HG02852 (cell line): ENCODE measurements around the gene OPCML.

ENCODE experiments used
- ATAC-seq: cut with Tn5 transposase; IDR thresholded peaks from one replicate; pipeline ENCODE4 v1.9.1; 2021; ENCODE audit warnings: mild to moderate bottlenecking, moderate library complexity; ENCODE audit not compliant: unreplicated experiment

Gene OPCML

DNA sequence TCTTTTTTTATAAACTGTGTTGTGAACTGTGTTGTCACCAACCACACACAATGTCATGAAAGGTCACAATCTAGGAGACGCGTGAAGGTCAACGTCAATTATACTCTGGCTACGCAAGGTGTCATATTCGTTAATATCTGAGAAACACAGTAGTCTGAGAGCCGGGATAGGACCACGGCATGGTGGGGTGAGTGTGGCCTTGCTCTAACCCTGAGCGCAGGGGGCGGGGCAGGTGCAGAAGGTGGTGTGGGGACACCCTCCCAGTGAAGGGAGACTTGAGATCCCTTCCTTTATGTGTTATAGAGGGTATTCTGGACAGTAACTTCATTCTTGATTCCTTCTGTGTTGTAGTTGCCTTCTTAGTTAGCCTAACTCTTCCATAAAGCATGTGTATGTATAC, 883.0 kb downstream of the OPCML start:
- no peak for ATAC-seq

DNA sequence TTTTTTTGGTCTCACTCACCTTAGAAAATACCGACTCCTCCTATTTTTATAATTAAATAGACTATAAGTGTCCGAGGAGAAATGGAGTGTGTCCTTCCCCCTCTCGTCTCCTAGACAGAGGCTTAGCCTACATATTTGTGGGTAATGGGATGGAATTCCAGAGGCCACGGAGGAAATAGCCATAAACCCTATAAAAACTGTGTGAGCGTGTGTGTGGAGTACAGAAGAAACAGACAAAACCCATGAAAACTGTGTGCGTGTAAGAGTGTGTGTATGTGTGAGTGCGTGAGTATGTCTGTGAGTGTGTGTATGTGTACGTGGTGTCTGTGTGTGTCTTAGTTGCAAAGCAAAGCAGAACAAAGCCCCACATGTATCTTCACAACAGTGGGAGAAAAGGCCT, 883.5 kb downstream of the OPCML start:
- ATAC-seq, result no peak

- ATAC-seq, result no peak
Measured at GRCh38 chr11:132646890-132647289, 885.4 kb downstream of the OPCML start.

GRCh38 chr11:132644520-132645239, 887.6 kb downstream of the OPCML start:
- no peak for ATAC-seq

GRCh38 chr11:132643239-132643638, 889.1 kb downstream of the OPCML start:
- no peak for ATAC-seq

DNA sequence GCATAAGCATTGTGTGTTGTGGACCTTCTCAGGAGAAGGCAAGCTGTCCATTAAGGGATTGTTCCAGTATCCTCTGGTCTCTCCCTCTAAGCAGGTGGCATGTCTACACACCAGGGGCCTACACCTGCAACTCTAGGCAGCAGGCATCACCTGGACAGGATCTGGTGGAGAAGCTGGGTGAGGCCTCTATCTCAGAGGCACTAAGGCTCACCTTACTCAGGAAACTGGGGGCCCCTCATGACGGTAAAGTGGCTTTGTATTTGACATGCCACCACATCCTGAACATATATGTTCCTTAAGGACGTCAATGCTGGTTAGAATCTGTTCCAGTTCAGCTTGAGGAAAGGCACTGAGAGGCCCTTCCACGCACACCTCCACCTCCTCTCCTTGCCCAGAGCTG, 891.3 kb downstream of the OPCML start:
- ATAC-seq, result no peak

DNA sequence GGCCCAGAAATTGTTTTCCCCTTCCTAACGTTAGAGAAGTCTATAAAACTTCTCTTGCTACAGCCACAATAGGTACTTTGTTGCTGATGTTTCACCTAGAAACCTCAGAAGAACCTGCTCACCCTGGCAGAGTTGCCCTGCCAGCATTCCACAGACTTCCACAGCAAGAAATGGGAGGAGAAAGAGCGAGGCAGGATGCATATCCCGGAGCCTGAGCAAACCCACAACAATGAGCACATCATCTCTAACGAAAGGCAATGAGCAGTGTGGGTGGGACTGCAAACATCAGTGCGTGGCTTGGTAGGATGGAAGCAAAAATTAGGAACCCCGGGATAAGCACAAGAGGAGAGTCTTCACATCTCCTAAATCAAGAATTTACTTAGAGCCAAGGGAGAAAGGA, 892.3 kb downstream of the OPCML start:
- no peak for ATAC-seq

DNA sequence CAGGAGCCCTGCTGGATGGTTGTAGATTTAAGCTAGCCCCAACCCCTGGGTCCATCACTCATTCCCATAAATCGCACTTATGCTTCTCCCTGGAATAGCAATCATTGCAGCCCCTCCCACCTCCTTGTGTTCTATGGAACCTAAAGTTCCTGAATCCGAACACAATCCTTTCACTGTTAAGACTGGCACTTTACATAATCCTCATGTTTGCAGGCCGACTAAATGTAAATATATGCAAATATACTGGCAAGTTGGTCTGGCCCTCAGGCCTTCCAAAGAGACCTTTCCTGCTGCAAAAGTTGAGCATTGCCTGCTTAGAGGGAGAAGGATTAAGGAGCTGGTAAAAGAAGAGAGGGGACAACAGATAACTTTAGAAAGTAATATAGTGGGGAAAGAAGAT, 892.9 kb downstream of the OPCML start:
- ATAC-seq, result no peak

DNA sequence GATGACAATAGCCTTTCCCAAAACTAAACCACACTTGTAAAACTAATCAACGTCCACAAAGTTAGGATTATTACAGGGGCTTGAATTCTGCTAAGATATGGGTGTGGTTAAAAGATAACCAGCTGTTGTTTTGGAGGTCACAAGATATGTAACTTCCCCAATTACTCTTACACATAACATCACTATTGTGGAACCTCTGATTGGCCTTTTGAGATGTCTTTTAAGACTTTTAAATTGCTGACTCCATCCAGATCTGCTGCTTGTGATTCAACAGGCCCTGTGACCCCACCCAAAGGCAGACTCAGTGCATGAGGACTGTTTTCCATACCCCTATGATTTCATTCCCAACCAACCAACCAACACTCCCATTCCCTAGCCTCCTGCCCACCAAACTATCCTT, 893.9 kb downstream of the OPCML start:
- no peak for ATAC-seq

DNA sequence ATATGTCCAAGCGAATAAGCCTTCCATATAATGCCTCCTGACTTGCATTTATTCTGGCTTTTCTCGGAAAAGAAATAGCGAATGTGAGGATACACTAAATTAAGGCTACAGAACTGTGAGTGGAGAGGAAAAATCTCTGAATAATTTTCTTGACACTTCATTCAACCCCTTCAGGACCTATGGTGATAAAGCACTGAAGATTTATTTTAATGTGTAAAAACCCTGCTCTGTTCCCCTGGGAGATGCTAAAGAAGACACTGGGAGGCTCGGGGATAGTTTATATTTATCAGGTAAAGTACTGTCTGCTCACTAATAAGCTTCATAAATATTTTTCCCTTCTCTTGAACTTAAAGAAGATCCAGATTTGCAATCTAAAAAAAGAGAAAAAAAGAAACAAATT, 895.8 kb downstream of the OPCML start:
- no peak for ATAC-seq

- no peak for ATAC-seq
Measured at GRCh38 chr11:132632641-132633124, 899.6 kb downstream of the OPCML start.

DNA sequence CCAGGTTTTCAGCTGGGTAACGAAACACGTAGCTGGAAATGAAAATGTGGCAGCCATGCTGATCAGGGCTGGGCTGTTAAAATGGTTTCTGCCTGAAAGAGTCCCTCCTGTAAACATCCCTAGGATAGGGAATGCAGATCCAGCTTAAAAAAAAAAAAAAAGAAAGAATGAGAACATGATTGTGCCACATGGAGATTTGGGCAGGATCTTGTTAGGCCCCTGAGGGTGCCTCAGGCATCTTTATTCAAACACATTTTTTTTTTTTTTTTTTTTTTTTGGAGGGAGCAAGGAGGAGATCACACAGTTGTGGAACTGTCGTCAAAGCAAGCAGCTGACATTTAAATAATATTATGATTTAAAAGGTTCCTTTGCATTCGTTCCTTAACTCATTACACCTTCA, 900.3 kb downstream of the OPCML start:
- ATAC-seq, result no peak

DNA sequence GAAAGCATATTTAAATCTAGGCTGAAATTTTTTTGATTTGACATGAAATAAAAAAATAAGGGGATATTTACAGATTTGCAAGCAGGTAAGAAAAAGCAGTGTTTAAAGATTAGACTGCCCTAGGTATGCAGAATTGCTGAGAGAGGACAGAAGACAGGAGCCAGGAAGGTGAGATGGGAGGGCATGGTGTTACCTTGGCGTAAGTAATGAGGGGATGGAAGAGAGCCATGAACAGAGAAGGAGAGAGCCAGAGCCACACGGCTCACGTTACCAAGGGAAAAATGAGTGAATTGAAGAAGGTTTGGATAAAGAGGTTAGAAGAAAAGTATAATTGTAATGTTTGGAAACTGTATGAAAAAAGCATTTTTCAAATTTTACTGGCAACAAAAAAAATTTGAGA, 904.3 kb downstream of the OPCML start:
- ATAC-seq, result no peak

GRCh38 chr11:132626446-132626845, 905.9 kb downstream of the OPCML start:
- no peak for ATAC-seq

- no peak for ATAC-seq
Measured at GRCh38 chr11:132623511-132623910, 908.8 kb downstream of the OPCML start.

DNA sequence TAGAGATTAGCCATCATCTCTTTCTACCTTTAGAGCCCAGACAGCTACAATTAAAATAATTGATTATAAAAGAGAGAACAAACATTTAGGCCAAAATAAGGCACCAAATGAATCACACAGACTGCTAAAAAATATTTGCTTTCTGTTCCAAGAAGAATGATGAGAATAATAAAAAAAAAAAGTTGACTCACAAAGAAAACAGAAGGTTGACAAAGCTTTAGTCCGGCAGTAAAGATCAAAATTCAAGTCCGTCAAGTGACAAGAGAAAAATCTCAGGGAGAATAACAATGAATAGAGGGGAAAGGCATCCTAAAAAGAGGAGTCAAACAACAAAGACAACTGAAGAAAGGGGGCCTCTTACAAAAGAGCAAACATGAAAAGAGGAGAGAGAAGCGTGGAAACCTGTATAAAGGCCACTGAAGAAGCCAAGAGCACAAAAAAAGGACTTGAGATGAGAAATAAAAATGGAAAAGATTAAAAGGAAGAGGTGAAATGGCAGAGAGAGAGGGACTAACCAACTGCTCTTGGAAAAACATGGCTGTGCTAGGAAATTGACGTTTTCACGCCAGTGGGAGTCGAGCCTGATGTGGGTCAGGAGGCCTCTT, 910.2 kb downstream of the OPCML start:
- ATAC-seq, result no peak

- ATAC-seq, result no peak
Measured at GRCh38 chr11:132620423-132620822, 911.9 kb downstream of the OPCML start.

- no peak for ATAC-seq
Measured at GRCh38 chr11:132610791-132611190, 921.5 kb downstream of the OPCML start.

DNA sequence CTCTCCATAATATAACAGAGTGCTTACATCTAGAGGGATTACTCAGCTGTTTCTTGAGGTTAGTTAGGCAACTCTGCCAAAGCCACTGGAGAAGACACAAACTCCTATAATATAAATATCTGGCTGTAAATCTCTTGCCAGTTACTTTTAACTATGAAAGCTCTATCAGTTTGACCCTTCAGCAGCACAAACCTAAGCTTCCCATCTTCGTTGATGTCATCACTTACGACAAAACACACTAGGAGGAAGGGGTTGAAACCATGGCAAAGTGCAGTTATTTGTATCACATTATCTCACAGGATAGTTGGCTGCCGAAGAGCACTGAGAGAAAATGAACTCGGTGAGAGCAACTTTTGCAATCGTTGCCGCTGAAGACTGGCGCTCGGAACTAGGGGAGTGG, 922.1 kb downstream of the OPCML start:
- no peak for ATAC-seq

- ATAC-seq, result no peak
Measured at GRCh38 chr11:132607575-132607974, 924.7 kb downstream of the OPCML start.

DNA sequence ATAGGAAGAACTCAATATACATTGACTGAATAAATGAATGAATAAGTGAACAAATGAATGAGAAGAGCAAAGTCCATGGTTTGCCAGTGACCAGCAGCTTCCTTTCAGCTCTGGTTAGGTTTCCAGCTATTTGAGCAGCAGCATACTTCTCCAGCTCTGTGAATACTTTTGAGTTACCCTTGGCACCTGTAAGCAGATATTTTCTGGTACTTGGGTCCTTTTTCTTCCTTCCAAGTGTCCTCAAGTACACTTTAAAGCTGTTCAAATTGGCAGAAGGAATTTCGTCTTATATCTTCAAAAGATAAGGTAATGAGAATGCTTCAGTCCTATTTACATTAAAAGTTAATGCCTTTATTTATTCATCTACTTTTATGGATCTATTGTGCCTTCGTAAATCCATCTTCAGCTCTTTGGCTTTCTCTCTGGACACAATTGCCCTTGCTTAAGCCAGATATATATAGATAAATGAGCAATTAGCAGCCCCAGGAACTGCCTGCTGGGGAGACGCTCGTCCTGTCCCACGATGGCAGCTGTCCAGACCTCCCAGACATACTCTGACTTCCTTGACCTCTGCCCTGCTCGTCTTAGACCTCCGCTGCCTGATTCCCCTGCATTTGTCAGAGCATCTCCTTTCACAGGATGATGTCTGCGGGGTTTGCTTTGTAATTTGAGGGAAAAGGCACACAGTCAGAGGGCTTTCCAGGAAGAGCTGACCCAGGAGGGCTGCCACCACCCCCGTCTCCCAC, 926.3 kb downstream of the OPCML start:
- ATAC-seq, result no peak

- no peak for ATAC-seq
Measured at GRCh38 chr11:132604431-132604830, 927.9 kb downstream of the OPCML start.
